ENCODE measurements around the gene CMKLR1. TPM values are rescaled to one million over a fixed set of nuclear protein-coding genes. Genes with fewer than 3 reads are reported as not detected.

The CMKLR1 gene
- total and polyA plus RNA-seq, 7 donors, result 0.94 to 7.0 (median 4.4) TPM

- H3K4me3 ChIP-seq, result no peak overlapping the region
- H3K27me3 ChIP-seq (ENCODE audit: insufficient read depth in 3 of 3, low read length in 2 of 3), result peaks cover 0 to 14% (median 0%) of the 10 kb centered on the region in 3 donors
- WGBS, 3 donors, result 56 to 61% (median 58%) methylated on average over 10 of the region's 10 CpGs
- H3K4me1 ChIP-seq, result no peaks in the 10 kb centered on the region
- H3K36me3 ChIP-seq (ENCODE audit: insufficient read depth in 1 of 2, low read depth in 1 of 2), result no peaks in the 10 kb centered on the region
- no peaks in the 10 kb centered on the region for H3K9me3 ChIP-seq
- ATAC-seq (peak in 1 of 4 donors; percentile 47), DNase-seq (peak in 1 of 2 donors; percentile 35)
- TF ChIP-seq CTCF (IDR thresholded peaks at IDR 0.05), result no peak
- intact Hi-C loops (cut with DNase I), result no loop called here
- H3K27ac ChIP-seq, result peak overlapping the region; percentile 30
Observed at GRCh38 chr12:108333898-108334699, 5.0 kb downstream of the CMKLR1 start.

- no peaks in the 10 kb centered on the region for H3K9me3 ChIP-seq
- 24 to 31% (median 30%) methylated on average over 3 of the region's 3 CpGs for WGBS, 3 donors
- peak; percentile 58 to 76 for DNase-seq
- intact Hi-C loops (cut with DNase I), result no loop called here
- peak; percentile 40 to 69 (median 62) for ATAC-seq
- H3K27me3 ChIP-seq (ENCODE audit: insufficient read depth in 3 of 3, low read length in 2 of 3), result peaks cover 0 to 5% (median 0%) of the 10 kb centered on the region in 3 donors
- H3K27ac ChIP-seq, result peak overlapping the region; percentile 30
- no peak overlapping the region for H3K4me3 ChIP-seq
- no peaks in the 10 kb centered on the region for H3K4me1 ChIP-seq
- no peak for TF ChIP-seq CTCF (IDR thresholded peaks at IDR 0.05)
- no peaks in the 10 kb centered on the region for H3K36me3 ChIP-seq (ENCODE audit: insufficient read depth in 1 of 2, low read depth in 1 of 2)
Observed at GRCh38 chr12:108332791-108333382, 6.2 kb downstream of the CMKLR1 start.

GRCh38 chr12:108328420-108328819 is 10.7 kb downstream of the CMKLR1 start:
- intact Hi-C loops (cut with DNase I), result no loop called here
- TF ChIP-seq CTCF (IDR thresholded peaks at IDR 0.05), result no peak
- 37% methylated on average over 7 of the region's 7 CpGs for WGBS, 3 donors
- DNase-seq, result peak in 1 of 2 donors; percentile 75
- peak in 3 of 4 donors; percentile 31 to 67 (median 55) for ATAC-seq
- no peak overlapping the region for H3K27ac ChIP-seq
- H3K4me1 ChIP-seq, result no peaks in the 10 kb centered on the region
- H3K4me3 ChIP-seq, result no peak overlapping the region
- no peaks in the 10 kb centered on the region for H3K9me3 ChIP-seq
- H3K27me3 ChIP-seq (ENCODE audit: insufficient read depth in 3 of 3, low read length in 2 of 3), result no peaks in the 10 kb centered on the region
- no peaks in the 10 kb centered on the region for H3K36me3 ChIP-seq (ENCODE audit: insufficient read depth in 1 of 2, low read depth in 1 of 2)

GRCh38 chr12:108327621-108328344 is 11.3 kb downstream of the CMKLR1 start:
- H3K4me3 ChIP-seq, result no peak overlapping the region
- no peaks in the 10 kb centered on the region for H3K4me1 ChIP-seq
- H3K27me3 ChIP-seq (ENCODE audit: insufficient read depth in 3 of 3, low read length in 2 of 3), result no peaks in the 10 kb centered on the region
- ATAC-seq, result peak in 1 of 4 donors; percentile 65
- no peaks in the 10 kb centered on the region for H3K9me3 ChIP-seq
- TF ChIP-seq CTCF (IDR thresholded peaks at IDR 0.05), result no peak
- no peak overlapping the region for H3K27ac ChIP-seq
- WGBS, 3 donors, result 40 to 51% (median 41%) methylated on average over 15 of the region's 15 CpGs
- DNase-seq, result no peak
- intact Hi-C loops (cut with DNase I), result no loop called here
- no peaks in the 10 kb centered on the region for H3K36me3 ChIP-seq (ENCODE audit: insufficient read depth in 1 of 2, low read depth in 1 of 2)
